ENCODE measurements around the gene FAM168A.

- TF ChIP-seq CTCF (IDR thresholded peaks at IDR 0.05; ENCODE audit: low read length) (no peak), EZH2 (optimal IDR thresholded peaks at IDR 0.05; ENCODE audit: low read depth, low read length) (no peak)
These were observed 222.1 kb downstream of the FAM168A start for GRCh38 chr11:73375830-73376159.
